Right lobe of liver (tissue), 4 donors: ENCODE data around the gene RPS6KC1.
"Not testable (repeated sequence)": the region's sequence is repeated elsewhere in the genome, so short reads cannot be mapped to it uniquely, and the experiment has no call there.

Experiments used
- POLR2A ChIP-seq: fragments of 450-650 bp; IDR thresholded peaks from one replicate; pipeline ENCODE4 v1.6.1; 2017; ENCODE audit warnings: antibody characterized with exemption, mild to moderate bottlenecking
- TF ChIP-seq, protein P1 (sequence below), 4 donors: fragments of 200-600 bp in 3 of 4; fragments of 450-650 bp in 1 of 4; IDR thresholded peaks; one replicate each; pipeline versions ENCODE4 v1.5.1 to v1.8.0; 2016 to 2022; ENCODE audit warnings: antibody characterized with exemption in 4 of 4, mild to moderate bottlenecking in 2 of 4
- donor health status: DM: no; HTN: no; CAD: no.
- donor health status: DM: no; HTN: no; CAD: no.
- donor health status: DM: no; HTN: yes; CAD: no.

GRCh38 chr1:213160442-213160841, 109.4 kb downstream of the RPS6KC1 start:
- TF ChIP-seq, protein P1, sequence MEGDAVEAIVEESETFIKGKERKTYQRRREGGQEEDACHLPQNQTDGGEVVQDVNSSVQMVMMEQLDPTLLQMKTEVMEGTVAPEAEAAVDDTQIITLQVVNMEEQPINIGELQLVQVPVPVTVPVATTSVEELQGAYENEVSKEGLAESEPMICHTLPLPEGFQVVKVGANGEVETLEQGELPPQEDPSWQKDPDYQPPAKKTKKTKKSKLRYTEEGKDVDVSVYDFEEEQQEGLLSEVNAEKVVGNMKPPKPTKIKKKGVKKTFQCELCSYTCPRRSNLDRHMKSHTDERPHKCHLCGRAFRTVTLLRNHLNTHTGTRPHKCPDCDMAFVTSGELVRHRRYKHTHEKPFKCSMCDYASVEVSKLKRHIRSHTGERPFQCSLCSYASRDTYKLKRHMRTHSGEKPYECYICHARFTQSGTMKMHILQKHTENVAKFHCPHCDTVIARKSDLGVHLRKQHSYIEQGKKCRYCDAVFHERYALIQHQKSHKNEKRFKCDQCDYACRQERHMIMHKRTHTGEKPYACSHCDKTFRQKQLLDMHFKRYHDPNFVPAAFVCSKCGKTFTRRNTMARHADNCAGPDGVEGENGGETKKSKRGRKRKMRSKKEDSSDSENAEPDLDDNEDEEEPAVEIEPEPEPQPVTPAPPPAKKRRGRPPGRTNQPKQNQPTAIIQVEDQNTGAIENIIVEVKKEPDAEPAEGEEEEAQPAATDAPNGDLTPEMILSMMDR (IDR thresholded peaks at IDR 0.05): not testable (repeated sequence)
- not testable (repeated sequence) for TF ChIP-seq POLR2A
